Measurements from ENCODE around the gene FMN2.

The FMN2 gene

DNA sequence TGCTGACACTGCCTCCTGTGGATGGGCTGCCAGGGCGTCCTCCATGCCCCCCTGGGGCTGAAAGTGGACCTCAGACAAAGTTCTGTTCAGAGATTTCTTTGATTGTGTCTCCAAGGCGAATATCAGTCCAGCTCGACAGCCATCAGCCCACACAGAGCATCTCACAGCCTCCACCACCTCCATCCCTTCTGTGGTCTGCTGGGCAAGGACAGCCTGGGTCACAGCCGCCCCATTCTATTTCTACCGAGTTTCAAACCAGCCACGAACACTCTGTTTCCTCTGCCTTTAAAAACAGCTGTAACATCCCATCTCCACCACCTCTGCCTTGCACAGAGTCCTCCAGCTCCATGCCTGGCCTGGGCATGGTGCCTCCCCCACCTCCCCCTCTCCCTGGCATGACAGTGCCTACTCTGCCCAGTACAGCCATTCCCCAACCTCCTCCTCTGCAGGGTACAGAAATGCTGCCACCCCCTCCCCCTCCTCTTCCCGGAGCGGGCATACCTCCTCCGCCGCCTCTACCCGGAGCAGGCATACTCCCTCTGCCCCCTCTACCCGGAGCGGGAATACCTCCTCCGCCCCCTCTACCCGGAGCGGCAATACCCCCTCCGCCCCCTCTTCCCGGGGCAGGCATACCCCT, 115.5 kb downstream of the FMN2 start:
- DNase-seq = no peak

- no peak for DNase-seq
Observed at GRCh38 chr1:240210026-240210425, 118.3 kb downstream of the FMN2 start.

DNA sequence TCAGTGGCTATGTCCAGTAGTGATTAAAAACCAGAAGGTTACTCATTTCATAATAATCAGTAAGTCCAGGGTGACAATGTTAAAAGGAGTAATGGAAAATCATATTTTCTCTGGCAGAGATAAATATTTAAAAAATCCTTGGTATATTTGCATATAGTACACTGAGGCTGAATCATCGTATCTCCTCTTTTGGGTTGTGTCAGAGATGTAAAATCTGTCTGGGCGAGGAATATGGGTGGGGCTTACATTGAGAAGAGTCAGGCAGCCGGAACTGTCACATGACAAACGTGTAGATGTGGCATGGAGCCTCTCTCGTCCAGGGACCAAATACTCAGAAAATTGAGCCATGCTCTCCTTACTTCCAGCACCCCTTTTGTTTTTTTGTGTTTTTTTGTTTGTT, 120.9 kb downstream of the FMN2 start:
- no peak for DNase-seq

GRCh38 chr1:240217403-240217802, 125.7 kb downstream of the FMN2 start:
- no peak for DNase-seq

GRCh38 chr1:240219104-240219503, 127.4 kb downstream of the FMN2 start:
- DNase-seq = no peak

GRCh38 chr1:240226102-240226501, 134.4 kb downstream of the FMN2 start:
- DNase-seq = no peak

GRCh38 chr1:240230816-240231215, 139.1 kb downstream of the FMN2 start:
- no peak for DNase-seq

GRCh38 chr1:240232530-240232929, 140.8 kb downstream of the FMN2 start:
- no peak for DNase-seq

GRCh38 chr1:240234485-240235210, 143.0 kb downstream of the FMN2 start:
- DNase-seq = no peak

DNA sequence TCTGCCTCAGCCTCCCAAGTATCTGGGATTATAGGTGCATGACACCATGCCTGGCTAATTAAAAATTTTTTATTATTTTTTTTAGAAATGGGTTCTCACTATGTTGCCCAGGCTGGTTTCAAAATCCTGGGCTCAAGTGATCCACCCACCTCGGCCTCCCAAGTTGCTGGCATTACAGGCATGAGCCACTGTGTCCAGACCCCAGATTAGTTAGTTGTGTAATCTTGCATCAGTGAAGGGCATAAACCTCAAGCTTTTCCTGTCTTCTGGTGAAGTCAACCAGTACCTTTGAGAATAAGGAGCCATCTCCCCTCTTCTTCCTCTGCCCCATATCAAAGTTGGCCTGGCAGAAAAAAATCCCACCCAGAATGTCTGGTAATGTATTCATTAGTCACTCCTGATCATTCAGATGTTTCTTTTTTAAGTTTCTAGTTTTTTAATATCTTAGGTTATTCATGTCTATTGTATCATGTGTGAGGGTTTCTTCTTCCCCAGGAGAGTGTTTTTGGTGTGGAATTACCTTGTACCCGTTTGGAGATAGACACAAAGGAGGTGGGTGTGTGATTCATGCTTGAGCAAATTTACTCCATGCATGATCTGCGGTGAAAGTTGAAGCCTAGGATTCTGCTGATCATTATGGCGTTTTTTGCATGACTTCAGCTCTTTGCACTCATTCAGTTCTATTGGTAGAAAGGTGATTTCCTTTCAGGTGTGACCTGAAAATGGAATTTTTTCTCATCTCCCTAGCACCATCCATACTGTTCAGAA, 144.0 kb downstream of the FMN2 start:
- no peak for DNase-seq

GRCh38 chr1:240237305-240237721, 145.6 kb downstream of the FMN2 start:
- DNase-seq = no peak

DNA sequence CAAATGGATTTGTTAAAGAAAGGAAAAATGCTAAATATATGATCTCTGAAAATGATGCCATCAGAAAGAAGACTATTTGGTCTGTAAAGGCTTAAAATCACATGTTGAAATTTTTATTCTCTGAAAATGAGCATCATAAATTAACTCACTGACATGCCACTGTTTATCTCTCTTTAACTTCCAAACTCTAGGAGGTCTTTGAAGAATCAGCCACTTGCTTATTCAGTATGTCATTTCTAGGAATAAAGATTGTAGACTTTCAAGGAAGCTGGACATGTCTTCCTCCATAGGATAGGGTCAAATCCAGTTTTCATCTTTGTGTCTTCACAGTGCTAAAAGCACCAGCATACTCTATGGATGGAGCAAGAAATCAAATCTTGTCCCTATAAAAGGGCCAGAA, 147.6 kb downstream of the FMN2 start:
- no peak for DNase-seq

DNA sequence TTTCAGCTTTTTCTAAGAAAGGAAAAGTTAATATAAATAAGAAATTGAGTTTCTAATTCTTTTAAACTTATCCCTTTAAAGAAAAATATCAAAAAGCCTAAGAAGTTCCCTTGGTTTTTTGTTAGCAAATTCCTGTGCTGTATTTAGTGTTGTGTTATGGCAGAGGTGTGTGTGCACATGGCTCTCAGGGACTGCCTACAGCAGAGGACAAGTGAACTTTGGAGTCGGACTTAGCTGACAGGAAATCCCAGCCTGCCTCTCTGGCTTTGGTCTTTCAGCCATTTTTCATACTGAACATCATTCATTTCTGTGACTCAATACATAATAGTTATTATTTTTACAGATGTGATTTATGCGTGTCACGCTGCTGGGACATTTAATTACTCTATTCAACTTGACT, 149.6 kb downstream of the FMN2 start:
- no peak for DNase-seq

GRCh38 chr1:240242601-240243144, 151.0 kb downstream of the FMN2 start:
- DNase-seq = no peak

DNA sequence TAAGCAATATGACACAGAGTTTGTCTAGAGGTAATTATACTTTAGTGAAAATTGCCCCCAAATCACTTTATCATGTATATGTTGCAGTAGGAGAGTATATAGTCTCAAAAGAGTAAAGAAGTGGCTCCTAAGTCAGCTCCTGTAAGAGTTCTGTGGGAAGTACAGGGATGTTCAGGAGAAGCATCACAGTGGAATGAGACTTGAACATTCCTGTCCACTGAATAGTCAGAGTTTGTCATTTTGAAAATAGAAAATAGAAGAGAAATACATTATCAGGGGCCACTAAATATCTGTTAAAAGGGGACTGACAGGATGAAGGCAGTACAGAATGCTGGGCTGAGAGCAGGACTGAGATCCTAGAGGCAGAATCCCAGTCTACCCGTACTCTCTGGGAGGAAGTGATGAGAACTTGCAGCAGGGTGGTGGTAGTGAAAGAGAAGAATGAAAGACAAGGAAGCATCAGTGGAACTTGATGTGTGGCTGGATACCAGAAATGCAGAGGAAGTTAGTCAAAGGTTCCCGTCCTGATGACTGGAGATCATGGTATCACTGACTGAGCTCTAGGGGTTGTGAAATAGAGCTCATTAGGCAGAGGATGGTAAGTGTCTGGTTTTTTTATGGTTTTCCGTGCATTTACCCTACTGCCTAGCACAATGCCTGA, 153.4 kb downstream of the FMN2 start:
- no peak for DNase-seq

- no peak for DNase-seq
Observed at GRCh38 chr1:240245629-240246020, 153.9 kb downstream of the FMN2 start.

- DNase-seq = no peak
Observed at GRCh38 chr1:240247899-240248298, 156.2 kb downstream of the FMN2 start.

DNA sequence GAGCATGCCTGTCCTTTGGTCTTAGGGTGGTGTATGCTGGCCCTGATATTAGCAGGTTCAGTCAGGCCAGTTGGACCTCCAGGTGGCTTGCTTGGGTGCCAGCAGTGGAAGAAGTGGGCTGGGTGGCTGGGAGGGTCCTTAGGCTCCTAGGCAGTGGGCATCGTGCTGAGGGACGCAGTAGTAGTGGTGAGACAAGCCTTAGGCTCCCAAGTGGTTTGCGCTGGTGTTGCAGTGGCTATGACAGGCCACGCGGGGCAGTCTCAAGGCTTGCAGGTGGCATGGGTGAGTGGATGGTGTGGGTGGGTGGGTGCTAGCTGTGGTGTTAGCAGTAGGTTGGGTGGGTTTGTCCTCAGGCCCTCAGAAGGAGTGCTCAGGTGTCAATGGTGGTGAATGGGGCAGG, 162.3 kb downstream of the FMN2 start:
- no peak for DNase-seq

DNA sequence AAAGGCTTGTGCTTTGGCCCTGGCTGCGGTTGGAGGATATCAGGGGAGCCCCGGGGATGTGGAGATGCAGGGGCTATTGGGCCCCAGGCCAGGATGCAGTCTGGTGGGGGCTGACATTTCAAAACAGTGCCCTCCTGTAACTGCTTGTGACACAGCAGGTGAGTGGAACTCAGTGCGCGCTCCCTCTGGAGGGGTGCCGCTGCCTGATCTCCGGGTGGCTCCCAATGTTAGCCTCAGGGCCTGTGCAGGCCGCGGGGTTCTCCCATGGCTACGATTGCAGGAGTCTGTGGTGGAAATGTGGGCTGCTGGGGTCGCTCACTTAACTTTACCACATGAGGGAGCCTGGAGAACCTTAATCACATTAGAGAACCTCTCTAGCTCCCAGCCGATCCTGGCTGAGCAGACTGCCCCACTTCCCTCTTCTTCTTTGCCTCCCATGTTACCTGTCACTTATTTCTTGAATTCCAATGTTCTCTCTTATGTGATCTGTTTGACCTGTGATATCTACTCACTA, 163.2 kb downstream of the FMN2 start:
- DNase-seq = no peak

DNA sequence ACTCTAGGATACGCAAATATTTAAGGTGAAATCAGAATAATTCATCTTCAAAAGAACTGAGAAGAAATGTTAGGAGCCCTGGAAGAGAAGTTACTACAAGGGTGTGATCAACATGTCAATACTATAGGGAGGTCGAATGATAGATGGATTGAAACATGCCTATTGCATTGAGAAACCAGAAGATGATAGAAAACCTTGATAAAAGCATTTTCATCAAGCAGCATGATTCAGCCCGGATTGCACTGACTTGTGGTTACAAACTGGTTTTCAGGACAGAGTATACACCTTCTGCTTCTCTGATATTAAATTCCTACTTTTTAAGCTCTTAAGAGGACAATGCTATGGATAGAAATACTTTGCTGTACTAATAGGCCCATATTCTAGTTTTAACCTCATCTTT, 164.2 kb downstream of the FMN2 start:
- DNase-seq = no peak

DNA sequence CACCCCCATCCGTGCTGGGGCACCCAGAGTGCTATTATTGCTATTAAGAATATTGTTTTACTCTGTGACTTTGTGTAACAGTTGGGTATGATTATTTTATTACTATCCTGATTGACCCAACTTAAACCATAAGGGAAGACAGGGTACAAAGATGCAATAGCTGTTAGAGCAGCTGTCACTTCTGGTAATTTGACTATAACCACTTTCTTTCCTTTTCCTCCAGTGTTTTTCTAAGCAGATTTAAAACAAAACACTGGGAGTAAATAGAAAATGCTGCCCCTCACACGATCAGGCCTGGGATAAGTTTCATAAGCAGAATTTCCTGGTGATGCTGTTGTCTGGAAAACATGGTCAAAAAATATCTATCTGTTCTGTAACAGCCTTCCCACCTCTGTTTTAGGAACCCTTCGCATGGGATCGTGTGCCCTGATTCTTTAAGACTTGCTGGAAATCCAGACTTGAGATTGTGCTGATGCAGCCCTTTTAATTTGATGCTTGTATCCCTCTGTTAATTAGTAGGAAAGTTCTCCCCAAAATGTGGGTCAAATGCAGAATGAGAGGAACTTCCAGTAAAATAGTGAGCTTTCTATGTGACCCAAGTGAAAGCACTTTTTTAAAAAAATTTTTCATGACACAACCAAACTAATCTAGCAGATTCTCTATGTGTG, 165.3 kb downstream of the FMN2 start:
- DNase-seq = no peak

GRCh38 chr1:240258910-240259309, 167.2 kb downstream of the FMN2 start:
- no peak for DNase-seq

Data from NCI-H1105 treated with DMSO at 0.1 percent for 48 hours (cell line).